Measurements from ENCODE around the gene KIF2C. TPM values are rescaled to one million over a fixed set of nuclear protein-coding genes. Genes with fewer than 3 reads are reported as not detected.

The KIF2C gene
- total RNA-seq, result 0.93 TPM
- long read RNA-seq, partial matches to known transcripts, result 0 of 2 reads
- long read RNA-seq, other reads (novel, unspliced or antisense), result 1 of 2 reads

DNA sequence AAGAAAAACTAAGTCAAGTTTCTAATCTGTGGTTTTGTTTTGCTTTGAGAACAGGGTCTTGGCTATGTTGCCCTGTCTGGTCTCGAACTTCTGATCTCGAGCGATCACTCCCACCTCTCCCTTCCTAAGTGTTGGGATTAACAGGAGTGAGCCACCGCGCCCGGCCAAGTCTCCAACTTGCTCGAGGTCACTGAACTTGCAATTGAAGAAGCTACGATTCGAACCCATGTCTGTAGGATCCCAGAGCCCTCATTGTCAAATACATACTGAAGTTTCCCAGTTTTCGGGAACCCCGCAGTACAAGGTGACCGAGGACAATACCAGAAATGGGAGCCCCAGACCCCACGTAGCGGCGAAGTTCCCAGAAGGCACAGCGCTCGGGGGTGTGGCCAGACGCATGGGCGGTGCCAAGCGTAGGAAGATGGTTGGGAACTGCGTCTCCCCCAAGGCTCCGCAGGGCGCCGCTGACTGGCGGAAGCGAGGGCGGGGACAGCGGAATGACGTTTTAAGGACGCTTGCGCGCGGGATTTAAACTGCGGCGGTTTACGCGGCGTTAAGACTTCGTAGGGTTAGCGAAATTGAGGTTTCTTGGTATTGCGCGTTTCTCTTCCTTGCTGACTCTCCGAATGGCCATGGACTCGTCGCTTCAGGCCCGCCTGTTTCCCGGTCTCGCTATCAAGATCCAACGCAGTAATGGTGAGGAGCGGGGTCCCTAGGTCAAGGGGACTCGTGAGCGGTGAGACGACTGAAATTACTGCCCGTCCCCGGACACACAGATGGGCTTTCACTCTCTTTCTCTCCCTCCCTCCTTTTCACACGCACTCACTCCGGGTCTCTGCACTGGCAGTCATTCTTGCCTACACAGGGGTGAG, at the start of gene KIF2C:
TSS of gene KIF2C (plus strand) at position 531 of the 872 bp plus-strand sequence. CDS start at position 627, 96 bp downstream.
- intact Hi-C loops (cut with DNase I), result no loop called here
- H3K4me3 ChIP-seq, result peak within 1 kb of the TSS; percentile 64
- ATAC-seq, result peak; percentile 100
- TF ChIP-seq, protein P1, sequence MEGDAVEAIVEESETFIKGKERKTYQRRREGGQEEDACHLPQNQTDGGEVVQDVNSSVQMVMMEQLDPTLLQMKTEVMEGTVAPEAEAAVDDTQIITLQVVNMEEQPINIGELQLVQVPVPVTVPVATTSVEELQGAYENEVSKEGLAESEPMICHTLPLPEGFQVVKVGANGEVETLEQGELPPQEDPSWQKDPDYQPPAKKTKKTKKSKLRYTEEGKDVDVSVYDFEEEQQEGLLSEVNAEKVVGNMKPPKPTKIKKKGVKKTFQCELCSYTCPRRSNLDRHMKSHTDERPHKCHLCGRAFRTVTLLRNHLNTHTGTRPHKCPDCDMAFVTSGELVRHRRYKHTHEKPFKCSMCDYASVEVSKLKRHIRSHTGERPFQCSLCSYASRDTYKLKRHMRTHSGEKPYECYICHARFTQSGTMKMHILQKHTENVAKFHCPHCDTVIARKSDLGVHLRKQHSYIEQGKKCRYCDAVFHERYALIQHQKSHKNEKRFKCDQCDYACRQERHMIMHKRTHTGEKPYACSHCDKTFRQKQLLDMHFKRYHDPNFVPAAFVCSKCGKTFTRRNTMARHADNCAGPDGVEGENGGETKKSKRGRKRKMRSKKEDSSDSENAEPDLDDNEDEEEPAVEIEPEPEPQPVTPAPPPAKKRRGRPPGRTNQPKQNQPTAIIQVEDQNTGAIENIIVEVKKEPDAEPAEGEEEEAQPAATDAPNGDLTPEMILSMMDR (IDR thresholded peaks at IDR 0.05), result peak; percentile 18
- H3K9me3 ChIP-seq, result no peaks in the 10 kb centered on the region
- H3K27ac ChIP-seq, result peak within 1 kb of the TSS; percentile 89
- DNase-seq, result peak; percentile 99
- H3K27me3 ChIP-seq, result no peaks in the 10 kb centered on the region
- no peaks in the 10 kb centered on the region for H3K36me3 ChIP-seq
- H3K4me1 ChIP-seq, result no peaks in the 10 kb centered on the region

DNA sequence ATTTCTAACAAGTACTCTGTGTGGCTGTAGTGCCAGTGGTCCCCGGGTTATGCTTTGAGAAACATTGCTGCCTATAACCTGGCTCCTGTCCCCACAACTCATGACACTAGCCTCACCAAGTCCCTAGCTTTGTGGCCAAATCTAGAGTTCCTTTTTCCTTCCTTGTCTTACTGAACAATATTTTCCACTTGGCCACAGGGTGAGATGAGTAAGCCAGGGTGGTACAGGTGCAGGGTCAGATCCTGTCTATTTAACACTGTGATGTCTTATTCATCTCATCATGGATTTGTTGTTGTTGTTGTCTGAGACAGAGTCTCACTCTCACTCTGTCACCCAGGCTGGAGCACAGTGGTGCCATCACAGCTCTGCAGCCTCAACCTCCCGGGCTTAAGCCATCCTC, 46.5 kb upstream of the KIF2C start:
- H3K27ac ChIP-seq, result no peak overlapping the region
- DNase-seq, result peak; percentile 8
- ATAC-seq, result no peak
- H3K36me3 ChIP-seq, result no peaks in the 10 kb centered on the region
- no peaks in the 10 kb centered on the region for H3K9me3 ChIP-seq
- intact Hi-C loops (cut with DNase I), result no loop called here
- H3K4me3 ChIP-seq, result no peak overlapping the region
- no peaks in the 10 kb centered on the region for H3K4me1 ChIP-seq
- H3K27me3 ChIP-seq, result no peaks in the 10 kb centered on the region
- TF ChIP-seq, protein P1 (IDR thresholded peaks at IDR 0.05), result no peak

DNA sequence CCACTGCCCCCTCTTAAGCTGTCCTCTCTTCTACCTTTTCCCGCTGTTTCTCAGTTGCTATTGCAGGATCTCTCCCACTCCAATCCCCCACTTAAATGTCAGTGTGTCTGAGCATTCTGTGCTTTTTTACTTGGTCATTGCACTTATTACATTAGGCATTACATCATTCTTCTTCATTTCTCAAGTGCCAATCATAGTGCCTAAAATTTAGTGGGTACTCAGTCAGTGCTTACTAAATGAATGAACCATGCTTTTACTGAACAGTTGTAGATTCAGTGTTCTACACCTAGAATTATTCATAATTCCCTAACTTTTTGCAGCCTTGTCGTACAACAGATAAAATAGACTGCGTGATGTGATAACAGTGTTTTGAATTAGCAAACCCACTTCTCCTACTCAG, 45.7 kb upstream of the KIF2C start:
- H3K36me3 ChIP-seq, result no peaks in the 10 kb centered on the region
- H3K4me3 ChIP-seq, result no peak overlapping the region
- no peak overlapping the region for H3K27ac ChIP-seq
- intact Hi-C loops (cut with DNase I), result no loop called here
- H3K9me3 ChIP-seq, result no peaks in the 10 kb centered on the region
- TF ChIP-seq, protein P1 (IDR thresholded peaks at IDR 0.05), result no peak
- ATAC-seq (no peak), DNase-seq (no peak)
- no peaks in the 10 kb centered on the region for H3K27me3 ChIP-seq
- no peaks in the 10 kb centered on the region for H3K4me1 ChIP-seq

DNA sequence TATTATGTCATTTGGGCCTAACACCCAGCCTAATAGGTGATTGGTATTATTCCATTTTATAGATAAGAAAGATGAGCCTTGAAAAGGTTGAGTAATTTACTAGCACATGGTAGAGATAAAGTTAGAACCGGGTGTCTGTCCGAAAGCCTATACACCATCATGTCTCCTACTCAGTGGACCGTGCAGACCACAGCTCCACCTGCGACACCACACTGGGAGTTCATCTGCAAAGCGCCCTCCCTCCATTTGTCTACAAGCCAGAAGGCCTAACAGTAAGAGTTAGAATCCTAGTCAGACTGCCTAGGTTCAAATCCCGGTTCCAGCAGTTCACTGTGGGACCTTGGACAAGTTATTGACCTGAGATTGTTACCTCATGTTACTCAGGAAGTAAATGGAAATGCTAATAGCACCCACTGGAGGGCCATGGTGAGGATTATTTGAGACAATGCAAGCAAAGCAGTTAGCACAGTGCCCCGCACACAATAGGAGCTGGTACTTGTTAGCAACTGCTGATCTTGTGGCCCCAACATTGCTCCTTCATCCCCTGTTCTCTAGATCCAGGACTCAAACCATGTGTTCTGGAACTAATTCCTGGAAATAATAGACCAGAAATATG, 44.7 kb upstream of the KIF2C start:
- no peaks in the 10 kb centered on the region for H3K4me1 ChIP-seq
- no peaks in the 10 kb centered on the region for H3K9me3 ChIP-seq
- H3K36me3 ChIP-seq, result no peaks in the 10 kb centered on the region
- DNase-seq (peak; percentile 15), ATAC-seq (no peak)
- intact Hi-C loops (cut with DNase I), result no loop called here
- H3K27me3 ChIP-seq, result no peaks in the 10 kb centered on the region
- TF ChIP-seq, protein P1 (IDR thresholded peaks at IDR 0.05), result no peak
- H3K4me3 ChIP-seq, result no peak overlapping the region
- H3K27ac ChIP-seq, result no peak overlapping the region

DNA sequence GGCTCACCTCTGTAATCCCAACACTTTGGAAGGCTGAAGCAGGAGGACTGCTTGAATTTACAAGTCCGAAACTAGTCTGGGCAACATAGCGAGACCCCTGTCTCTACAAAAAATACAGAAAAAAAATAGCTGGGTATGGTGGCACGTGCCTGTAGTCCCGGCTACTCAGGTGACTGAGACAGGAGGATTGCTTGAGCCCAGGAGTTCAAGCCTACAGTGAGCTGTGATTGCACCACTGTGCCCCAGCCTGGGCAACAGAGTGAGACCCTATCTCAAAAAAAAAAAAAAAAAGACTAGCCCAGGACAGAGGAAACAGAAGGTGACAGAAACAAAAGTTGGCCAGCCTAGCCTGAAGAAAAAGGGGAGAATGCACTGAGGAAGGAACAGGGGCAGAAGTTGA, 44.0 kb upstream of the KIF2C start:
- H3K36me3 ChIP-seq, result no peaks in the 10 kb centered on the region
- no peaks in the 10 kb centered on the region for H3K27me3 ChIP-seq
- ATAC-seq, result no peak
- no peaks in the 10 kb centered on the region for H3K9me3 ChIP-seq
- intact Hi-C loops (cut with DNase I), result no loop called here
- TF ChIP-seq, protein P1 (IDR thresholded peaks at IDR 0.05), result no peak
- peak; percentile 26 for DNase-seq
- no peak overlapping the region for H3K27ac ChIP-seq
- H3K4me3 ChIP-seq, result no peak overlapping the region
- H3K4me1 ChIP-seq, result no peaks in the 10 kb centered on the region
